Parietal lobe (tissue), 2 donors: ENCODE measurements around the gene C1orf141. TPM values are rescaled to one million over a fixed set of nuclear protein-coding genes. Genes with fewer than 3 reads are reported as not detected.

Source experiments
- small RNA-seq: library from RNA; depleted of rRNA; stranded (forward); fragments of <200 nt; gene quantifications from one replicate; pipeline ENCODE3, GENCODE V24; 2014; ENCODE audit warnings: low replicate concordance
- total RNA-seq: library from RNA; depleted of rRNA; stranded (reverse); fragments of >200 nt; gene quantifications from one replicate; pipeline ENCODE4 v1.2.3, GENCODE V29; 2014

C1orf141 gene
- total RNA-seq: not detected

DNA sequence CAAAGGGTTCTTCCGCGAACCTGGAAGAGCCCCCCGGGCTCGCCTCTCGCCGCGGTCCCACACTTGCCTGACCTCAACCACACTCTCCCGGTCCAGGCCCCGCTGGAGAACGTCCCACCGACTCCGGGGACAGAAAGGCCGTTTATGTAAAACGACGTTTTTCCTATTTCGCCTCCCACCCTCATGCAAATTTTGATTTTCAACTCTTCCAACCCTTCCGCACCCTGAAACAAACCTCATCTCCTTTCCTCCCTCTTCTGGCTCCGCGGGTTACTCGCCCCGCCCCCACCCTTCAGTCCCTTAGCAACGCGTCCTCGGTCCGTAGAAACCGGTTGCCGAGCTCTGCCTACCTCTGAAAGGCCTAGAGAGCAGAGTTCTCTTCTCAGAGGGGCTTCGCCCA, at the start of gene C1orf141:
C1orf141 (minus strand) TSS at position 276 of the 400 bp plus-strand sequence. CDS start 7,730 bp downstream, outside the sequence.

GRCh38 chr1:67166196-67166595, 31.4 kb upstream of the C1orf141 start, which contains the start of gene IL23R:
IL23R (plus strand) TSS chr1:67166454; CDS start chr1:67168121, 1,667 bp downstream.

GRCh38 chr1:67053785-67054772, 80.7 kb downstream of the C1orf141 start, which contains the start of gene SLC35D1:
SLC35D1 (minus strand) TSS chr1:67054148; CDS start chr1:67054013, 135 bp downstream.

Small RNAs within 50 kb of the gene (small RNA-seq; reads per million reads assigned to genes)
- not detected for gene RF00322

Other genes starting within 250 kb of the C1orf141 start
- gene DNAI4, start 210.1 kb downstream of the C1orf141 start, total RNA-seq: 16.0 TPM
- gene MIER1, start 210.0 kb downstream of the C1orf141 start, total RNA-seq: 40.1 TPM
- gene SLC35D1, start 80.8 kb downstream of the C1orf141 start, total RNA-seq: 20.3 TPM
- gene IL23R, start 31.5 kb upstream of the C1orf141 start, total RNA-seq: not detected
- 5.6 TPM for gene IL12RB2, start 172.9 kb upstream of the C1orf141 start, total RNA-seq